Caco-2 (cell line): Measurements from ENCODE around the gene BZW2. TPM values are rescaled to one million over a fixed set of nuclear protein-coding genes. Genes with fewer than 3 reads are reported as not detected.

Experiments used
- BruUV-seq: library from RNA; stranded (reverse); fragments of 400-500 nt; replicated peaks from 2 replicates; lab custom pipeline; 2021; lab: Mats Ljungman, UMichigan
- CTCF ChIA-PET: fragments of 300-600 bp; sonication (Branson Sonifier 250); formaldehyde crosslinking; loops from one replicate; lab custom pipeline; 2022; ENCODE audit warnings: antibody characterized with exemption; lab: Charles Lee
- POLR2A ChIA-PET: fragments of 300-600 bp; sonication (Branson Sonifier 250); formaldehyde crosslinking; loops from one replicate; lab custom pipeline; 2022; ENCODE audit warnings: antibody characterized with exemption; lab: Charles Lee
- DNase-seq, 2 experiments: peaks; one replicate each; pipeline versions ENCODE4 v3.0.0 to v3.0.0-alpha.2; 2020 to 2022
- H3K27me3 ChIP-seq: replicated peaks from 2 replicates; pipeline ENCODE4 v1.6.0; 2011; ENCODE audit warnings: low read length; ENCODE audit not compliant: control insufficient read depth, insufficient read depth
- H3K36me3 ChIP-seq: 2 replicates; pipeline ENCODE4 v1.5.1; 2011; ENCODE audit warnings: low read length; ENCODE audit not compliant: control insufficient read depth, insufficient read depth
- H3K4me1 ChIP-seq: fragments of 250-450 bp; sonication (Bioruptor Pico); 2 replicates; pipeline ENCODE4 v1.5.1; 2020; ENCODE audit warnings: mild to moderate bottlenecking
- H3K4me3 ChIP-seq: 2 replicates; pipeline ENCODE4 v1.5.1; 2011; ENCODE audit warnings: low read depth, mild to moderate bottlenecking, control low read depth, low read length
- H3K9me3 ChIP-seq: fragments of 250-450 bp; sonication (Bioruptor Pico); 2 replicates; pipeline ENCODE4 v1.5.1; 2020; ENCODE audit warnings: mild to moderate bottlenecking, moderate library complexity
- H3K27ac Mint-ChIP-seq: one replicate; pipeline ENCODE4 v1.8.0; 2022; ENCODE audit warnings: mixed read lengths; ENCODE audit not compliant: unreplicated experiment
- H3K27me3 Mint-ChIP-seq: one replicate; pipeline ENCODE4 v1.8.0; 2022; ENCODE audit warnings: mixed read lengths; ENCODE audit not compliant: insufficient read depth, unreplicated experiment
- H3K36me3 Mint-ChIP-seq: one replicate; pipeline ENCODE4 v1.8.0; 2022; ENCODE audit warnings: mild to moderate bottlenecking, mixed read lengths; ENCODE audit not compliant: insufficient read depth, unreplicated experiment
- H3K4me1 Mint-ChIP-seq: one replicate; pipeline ENCODE4 v1.8.0; 2022; ENCODE audit warnings: low read depth, mixed read lengths; ENCODE audit not compliant: unreplicated experiment
- H3K4me3 Mint-ChIP-seq: one replicate; pipeline ENCODE4 v1.8.0; 2022; ENCODE audit warnings: mild to moderate bottlenecking, moderate library complexity, mixed read lengths; ENCODE audit not compliant: unreplicated experiment
- H3K9me3 Mint-ChIP-seq: one replicate; pipeline ENCODE4 v1.8.0; 2022; ENCODE audit warnings: mixed read lengths; ENCODE audit not compliant: unreplicated experiment
- intact Hi-C: fragments of 100-400 bp; cut with micrococcal nuclease; formaldehyde crosslinking; loops from one replicate; pipeline ENCODE4 v1.10.0; 2022; ENCODE audit not compliant: unreplicated experiment
- total RNA-seq: library from RNA; stranded (reverse); gene quantifications from 2 replicates; pipeline ENCODE4 v1.2.3, GENCODE V29; 2022
- TF ChIP-seq, protein P1 (sequence below), 2 experiments: fragments of 200-600 bp in 1 of 2; IDR thresholded peaks; 1 replicate in 1 of 2; 2 replicates in 1 of 2; pipeline versions ENCODE4 v1.5.1 to v1.8.0; 2011 to 2022; ENCODE audit warnings: antibody characterized with exemption in 1 of 2, control low read depth in 1 of 2, inconsistent platforms in 1 of 2, low read depth in 1 of 2, low read length in 1 of 2, mild to moderate bottlenecking in 1 of 2, moderate library complexity in 1 of 2; ENCODE audit not compliant: insufficient read depth in 1 of 2, severe bottlenecking in 1 of 2, unreplicated experiment in 1 of 2

Gene BZW2
- total RNA-seq, 1 experiment from 2014 or later: 148 TPM

GRCh38 chr7:16652888-16653287, 6.9 kb downstream of the BZW2 start:
- Mint-ChIP-seq H3K27me3 (no peaks in the 10 kb centered on the region), H3K4me1 (peaks cover 51% of the 10 kb centered on the region), H3K36me3 (peaks cover 21% of the 10 kb centered on the region), H3K4me3 (no peak overlapping the region), H3K27ac (no peak overlapping the region), H3K9me3 (no peaks in the 10 kb centered on the region)
- DNase-seq: peak in 1 of 2 experiments; percentile 33
- no peaks in the 10 kb centered on the region for H3K27me3 ChIP-seq
- BruUV-seq: no TSS peak
- H3K4me1 ChIP-seq: peaks cover 75% of the 10 kb centered on the region
- ChIA-PET CTCF (no interaction called here), POLR2A (interaction anchor here (0.5 kb wide), 1 partner anchor 635 kb away, joined by 3 read pairs; no protein-coding TSS in a partner anchor)
- H3K4me3 ChIP-seq: no peak overlapping the region
- TF ChIP-seq, protein P1, sequence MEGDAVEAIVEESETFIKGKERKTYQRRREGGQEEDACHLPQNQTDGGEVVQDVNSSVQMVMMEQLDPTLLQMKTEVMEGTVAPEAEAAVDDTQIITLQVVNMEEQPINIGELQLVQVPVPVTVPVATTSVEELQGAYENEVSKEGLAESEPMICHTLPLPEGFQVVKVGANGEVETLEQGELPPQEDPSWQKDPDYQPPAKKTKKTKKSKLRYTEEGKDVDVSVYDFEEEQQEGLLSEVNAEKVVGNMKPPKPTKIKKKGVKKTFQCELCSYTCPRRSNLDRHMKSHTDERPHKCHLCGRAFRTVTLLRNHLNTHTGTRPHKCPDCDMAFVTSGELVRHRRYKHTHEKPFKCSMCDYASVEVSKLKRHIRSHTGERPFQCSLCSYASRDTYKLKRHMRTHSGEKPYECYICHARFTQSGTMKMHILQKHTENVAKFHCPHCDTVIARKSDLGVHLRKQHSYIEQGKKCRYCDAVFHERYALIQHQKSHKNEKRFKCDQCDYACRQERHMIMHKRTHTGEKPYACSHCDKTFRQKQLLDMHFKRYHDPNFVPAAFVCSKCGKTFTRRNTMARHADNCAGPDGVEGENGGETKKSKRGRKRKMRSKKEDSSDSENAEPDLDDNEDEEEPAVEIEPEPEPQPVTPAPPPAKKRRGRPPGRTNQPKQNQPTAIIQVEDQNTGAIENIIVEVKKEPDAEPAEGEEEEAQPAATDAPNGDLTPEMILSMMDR (IDR thresholded peaks at IDR 0.05; ENCODE audit: insufficient read depth in 1 of 2, low read depth in 1 of 2, low read length in 1 of 2, severe bottlenecking in 1 of 2, unreplicated experiment in 1 of 2): no peak
- intact Hi-C loops: no loop called here
- H3K9me3 ChIP-seq: no peaks in the 10 kb centered on the region
- H3K36me3 ChIP-seq: no peaks in the 10 kb centered on the region

GRCh38 chr7:16655394-16655793, 9.4 kb downstream of the BZW2 start:
- CTCF ChIA-PET: no interaction called here
- no TSS peak for BruUV-seq
- TF ChIP-seq, protein P1 (IDR thresholded peaks at IDR 0.05; ENCODE audit: insufficient read depth in 1 of 2, low read depth in 1 of 2, low read length in 1 of 2, severe bottlenecking in 1 of 2, unreplicated experiment in 1 of 2): no peak
- no peak overlapping the region for H3K4me3 ChIP-seq
- H3K9me3 ChIP-seq: no peaks in the 10 kb centered on the region
- no peaks in the 10 kb centered on the region for H3K9me3 Mint-ChIP-seq
- H3K4me1 Mint-ChIP-seq: peaks cover 38% of the 10 kb centered on the region
- DNase-seq: no peak
- H3K27me3 Mint-ChIP-seq: no peaks in the 10 kb centered on the region
- peaks cover 69% of the 10 kb centered on the region for H3K4me1 ChIP-seq
- POLR2A ChIA-PET: no interaction called here
- intact Hi-C loops: no loop called here
- H3K36me3 Mint-ChIP-seq: peaks cover 21% of the 10 kb centered on the region
- H3K36me3 ChIP-seq: no peaks in the 10 kb centered on the region
- no peak overlapping the region for H3K4me3 Mint-ChIP-seq
- no peak overlapping the region for H3K27ac Mint-ChIP-seq
- no peaks in the 10 kb centered on the region for H3K27me3 ChIP-seq

DNA sequence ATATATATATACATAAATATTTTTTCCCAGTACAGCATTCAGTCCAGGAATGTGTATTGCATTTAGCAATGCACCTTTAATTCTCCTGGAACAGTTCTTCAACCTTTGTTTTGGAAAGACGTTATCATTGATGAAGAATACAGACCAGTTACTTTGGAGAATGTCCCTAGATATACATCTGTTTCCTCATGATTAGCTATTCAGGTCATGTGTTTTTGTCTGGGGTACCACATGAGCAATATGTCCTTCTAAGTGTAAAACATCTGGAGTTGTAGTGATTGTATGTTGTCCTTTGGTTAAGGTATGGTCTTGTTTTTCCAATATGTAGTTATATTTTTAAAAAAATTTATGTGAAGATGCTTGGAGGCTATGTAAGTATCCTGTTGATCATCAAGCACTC, 10.2 kb downstream of the BZW2 start:
- no peaks in the 10 kb centered on the region for H3K36me3 ChIP-seq
- DNase-seq: no peak
- H3K27me3 ChIP-seq: no peaks in the 10 kb centered on the region
- TF ChIP-seq, protein P1 (IDR thresholded peaks at IDR 0.05; ENCODE audit: insufficient read depth in 1 of 2, low read depth in 1 of 2, low read length in 1 of 2, severe bottlenecking in 1 of 2, unreplicated experiment in 1 of 2): no peak
- Mint-ChIP-seq H3K36me3 (peaks cover 22% of the 10 kb centered on the region), H3K9me3 (no peaks in the 10 kb centered on the region), H3K27me3 (no peaks in the 10 kb centered on the region), H3K4me3 (no peak overlapping the region), H3K27ac (no peak overlapping the region), H3K4me1 (peaks cover 42% of the 10 kb centered on the region)
- H3K4me3 ChIP-seq: no peak overlapping the region
- H3K9me3 ChIP-seq: no peaks in the 10 kb centered on the region
- intact Hi-C loops: no loop called here
- ChIA-PET CTCF (no interaction called here), POLR2A (no interaction called here)
- H3K4me1 ChIP-seq: peaks cover 69% of the 10 kb centered on the region
- no TSS peak for BruUV-seq
